IPS DF 6.9 (cell line): ENCODE results near the gene NEDD4L.

Source experiments
- DNase-seq: peaks from one replicate; pipeline ENCODE4 v3.0.0-alpha.2; 2013; ENCODE audit warnings: low read depth, low spot score
- H3K27ac ChIP-seq: one replicate; pipeline ENCODE4 v1.5.1; 2013; ENCODE audit warnings: low read length, control low read depth
- H3K27me3 ChIP-seq: 2 replicates; pipeline ENCODE4 v1.6.1; 2013; ENCODE audit warnings: mild to moderate bottlenecking, low read length; ENCODE audit not compliant: control insufficient read depth, insufficient read depth
- H3K36me3 ChIP-seq: 2 replicates; pipeline ENCODE4 v1.6.1; 2013; ENCODE audit warnings: low read length; ENCODE audit not compliant: control insufficient read depth, insufficient read depth
- H3K4me1 ChIP-seq: 2 replicates; pipeline ENCODE4 v1.6.1; 2013; ENCODE audit warnings: low read length; ENCODE audit not compliant: control insufficient read depth, insufficient read depth
- H3K4me3 ChIP-seq: 2 replicates; pipeline ENCODE4 v1.5.1; 2013; ENCODE audit warnings: mild to moderate bottlenecking, low read length
- H3K9me3 ChIP-seq: 2 replicates; pipeline ENCODE4 v1.6.1; 2013; ENCODE audit warnings: low read length, inconsistent platforms; ENCODE audit not compliant: control insufficient read depth, insufficient read depth
- WGBS: extraction: QIAGEN DNeasy Blood & Tissue Kit; methylation state at CpG from one replicate; pipeline ENCODE4 v1.1.7; 2013; ENCODE audit warnings: mixed read lengths, missing lambda C conversion rate; ENCODE audit not compliant: insufficient read length, insufficient coverage; 5-methylcytosine and 5-hydroxymethylcytosine counted together

NEDD4L gene

GRCh38 chr18:58093311-58093803 is 49.3 kb downstream of the NEDD4L start:
- Histone ChIP-seq H3K27ac (no peak overlapping the region), H3K9me3 (no peaks in the 10 kb centered on the region), H3K27me3 (no peaks in the 10 kb centered on the region), H3K4me3 (no peak overlapping the region), H3K4me1 (peaks cover 11% of the 10 kb centered on the region), H3K36me3 (no peaks in the 10 kb centered on the region; the same call in 1 of the 2 replicates)
- WGBS, result no CpG with 5 or more reads among the region's 7 CpGs
- DNase-seq, result no peak

DNA sequence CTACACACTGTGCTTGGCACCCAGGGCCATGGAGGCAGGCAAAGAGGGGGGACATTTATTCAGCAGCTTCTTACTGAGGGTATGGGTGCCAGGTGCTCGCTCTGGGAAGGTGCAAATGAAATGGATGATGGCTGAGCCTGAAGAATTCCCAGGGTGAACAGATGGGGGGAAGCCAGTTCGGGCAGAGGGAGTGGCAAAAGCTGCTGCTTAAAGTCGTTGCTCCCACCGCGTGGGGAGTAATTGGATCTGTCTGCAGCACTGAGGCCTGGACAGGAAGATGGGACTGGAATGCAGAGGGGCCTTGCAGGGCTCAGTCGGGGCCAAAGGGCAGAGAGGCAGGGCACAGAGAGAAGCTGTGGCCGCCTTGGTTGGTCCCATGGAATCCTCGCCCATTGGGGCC is 51.2 kb downstream of the NEDD4L start:
- no CpG with 5 or more reads among the region's 8 CpGs for WGBS
- Histone ChIP-seq H3K4me1 (peaks cover 9% of the 10 kb centered on the region), H3K36me3 (no peaks in the 10 kb centered on the region; the same call in 1 of the 2 replicates), H3K4me3 (no peak overlapping the region), H3K9me3 (no peaks in the 10 kb centered on the region), H3K27ac (no peak overlapping the region), H3K27me3 (no peaks in the 10 kb centered on the region)
- no peak for DNase-seq

- H3K36me3 ChIP-seq, result no peaks in the 10 kb centered on the region; the same call in 1 of the 2 replicates
- peaks cover 9% of the 10 kb centered on the region for H3K4me1 ChIP-seq
- H3K9me3 ChIP-seq, result no peaks in the 10 kb centered on the region
- no peak for DNase-seq
- no peaks in the 10 kb centered on the region for H3K27me3 ChIP-seq
- no CpG with 5 or more reads among the region's 2 CpGs for WGBS
- H3K4me3 ChIP-seq, result no peak overlapping the region
- H3K27ac ChIP-seq, result no peak overlapping the region
These were observed 51.6 kb downstream of the NEDD4L start for GRCh38 chr18:58095655-58096054.

DNA sequence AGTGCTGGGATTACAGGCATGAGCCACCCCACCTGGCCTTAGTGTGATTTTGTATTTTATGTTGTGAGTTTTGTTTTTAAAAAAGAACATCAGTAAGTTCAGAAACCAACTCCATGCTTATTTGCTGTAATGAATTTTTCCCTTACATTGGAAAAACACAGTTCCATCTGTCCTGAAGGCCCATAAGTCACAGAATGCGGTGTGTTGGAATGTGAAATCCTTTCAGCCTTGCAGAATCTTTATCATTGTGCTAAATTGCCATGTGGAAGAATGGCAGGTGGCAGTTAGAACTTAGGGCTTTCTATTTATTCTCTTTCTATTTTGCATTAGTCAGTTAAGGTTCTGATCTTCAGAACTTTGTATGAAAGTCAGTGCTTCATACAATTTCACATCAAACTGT is 52.6 kb downstream of the NEDD4L start:
- DNase-seq, result no peak
- H3K27ac ChIP-seq, result no peak overlapping the region
- H3K27me3 ChIP-seq, result no peaks in the 10 kb centered on the region
- H3K4me3 ChIP-seq, result no peak overlapping the region
- WGBS, result no CpG with 5 or more reads among the region's 1 CpG
- H3K9me3 ChIP-seq, result no peaks in the 10 kb centered on the region
- H3K4me1 ChIP-seq, result peaks cover 11% of the 10 kb centered on the region
- H3K36me3 ChIP-seq, result no peaks in the 10 kb centered on the region; the same call in 1 of the 2 replicates

- no peak overlapping the region for H3K27ac ChIP-seq
- no peaks in the 10 kb centered on the region for H3K27me3 ChIP-seq
- H3K9me3 ChIP-seq, result no peaks in the 10 kb centered on the region
- no peaks in the 10 kb centered on the region; the same call in 1 of the 2 replicates for H3K36me3 ChIP-seq
- no peak for DNase-seq
- H3K4me1 ChIP-seq, result peaks cover 10% of the 10 kb centered on the region
- no peak overlapping the region for H3K4me3 ChIP-seq
- WGBS, result no CpG with 5 or more reads among the region's 8 CpGs
These were observed 53.3 kb downstream of the NEDD4L start for GRCh38 chr18:58097121-58097906.

GRCh38 chr18:58097907-58098166 is 53.8 kb downstream of the NEDD4L start:
- no peak for DNase-seq
- H3K27me3 ChIP-seq, result no peaks in the 10 kb centered on the region
- H3K4me1 ChIP-seq, result peaks cover 9% of the 10 kb centered on the region
- H3K36me3 ChIP-seq, result no peaks in the 10 kb centered on the region; the same call in 1 of the 2 replicates
- no peak overlapping the region for H3K27ac ChIP-seq
- no CpG with 5 or more reads among the region's 5 CpGs for WGBS
- no peak overlapping the region for H3K4me3 ChIP-seq
- no peaks in the 10 kb centered on the region for H3K9me3 ChIP-seq

DNA sequence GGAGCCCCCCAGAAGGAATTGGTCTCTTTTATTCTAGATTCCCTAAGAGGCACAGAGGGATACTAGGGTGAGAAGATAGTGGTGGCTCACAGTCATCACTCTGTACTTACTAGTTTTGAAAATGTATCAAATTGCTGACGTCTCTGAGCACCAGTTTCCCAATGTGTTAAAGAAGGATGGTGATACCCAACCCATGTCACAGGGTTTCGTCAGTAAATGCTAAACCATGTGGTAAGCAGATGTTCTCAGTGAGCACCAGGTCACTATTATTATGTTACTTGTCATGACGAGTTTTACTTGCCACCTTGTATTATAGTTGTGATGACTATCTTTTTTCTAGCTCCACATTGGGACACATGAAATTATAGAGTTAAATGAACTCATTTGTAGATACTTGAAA is 54.7 kb downstream of the NEDD4L start:
- DNase-seq, result no peak
- H3K27me3 ChIP-seq, result no peaks in the 10 kb centered on the region
- H3K9me3 ChIP-seq, result no peaks in the 10 kb centered on the region
- WGBS, result no CpG with 5 or more reads among the region's 3 CpGs
- no peak overlapping the region for H3K27ac ChIP-seq
- H3K4me1 ChIP-seq, result peaks cover 8% of the 10 kb centered on the region
- H3K4me3 ChIP-seq, result no peak overlapping the region
- H3K36me3 ChIP-seq, result no peaks in the 10 kb centered on the region; the same call in 1 of the 2 replicates

GRCh38 chr18:58100154-58100553 is 56.1 kb downstream of the NEDD4L start:
- no peak for DNase-seq
- Histone ChIP-seq H3K4me3 (no peak overlapping the region), H3K27me3 (no peaks in the 10 kb centered on the region), H3K9me3 (no peaks in the 10 kb centered on the region), H3K4me1 (peaks cover 7% of the 10 kb centered on the region; the same call in 1 of the 2 replicates), H3K36me3 (no peaks in the 10 kb centered on the region; the same call in 1 of the 2 replicates), H3K27ac (no peak overlapping the region)
- no CpG with 5 or more reads among the region's 3 CpGs for WGBS

DNA sequence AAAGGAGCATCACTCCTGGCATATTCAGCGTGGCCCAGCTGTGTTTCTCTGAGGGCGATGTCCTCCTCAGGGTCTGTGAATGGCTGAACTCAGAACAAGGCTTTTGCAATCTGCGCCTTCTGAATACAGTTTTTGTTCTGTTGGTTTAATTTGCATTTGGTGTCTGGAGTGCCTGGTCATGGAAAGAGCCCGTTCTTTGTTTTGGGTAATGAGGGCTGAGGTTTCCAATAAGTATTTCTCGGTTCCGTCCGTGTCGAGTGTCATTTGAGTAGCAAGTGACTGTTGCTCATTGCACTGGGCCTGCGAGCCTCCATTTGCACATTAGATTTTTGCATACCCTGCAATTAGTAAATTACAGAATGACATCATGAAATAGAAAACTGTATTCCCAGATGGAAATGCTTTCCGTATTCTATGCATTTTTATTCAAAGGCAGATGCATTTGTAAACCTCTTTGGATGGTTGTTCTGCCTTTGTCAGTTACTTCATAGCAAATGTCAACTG is 57.3 kb downstream of the NEDD4L start:
- DNase-seq, result no peak
- no peaks in the 10 kb centered on the region for H3K9me3 ChIP-seq
- H3K4me3 ChIP-seq, result no peak overlapping the region
- no CpG with 5 or more reads among the region's 10 CpGs for WGBS
- H3K4me1 ChIP-seq, result peaks cover 10% of the 10 kb centered on the region
- H3K27me3 ChIP-seq, result no peaks in the 10 kb centered on the region
- H3K27ac ChIP-seq, result no peak overlapping the region
- H3K36me3 ChIP-seq, result no peaks in the 10 kb centered on the region; the same call in 1 of the 2 replicates

DNA sequence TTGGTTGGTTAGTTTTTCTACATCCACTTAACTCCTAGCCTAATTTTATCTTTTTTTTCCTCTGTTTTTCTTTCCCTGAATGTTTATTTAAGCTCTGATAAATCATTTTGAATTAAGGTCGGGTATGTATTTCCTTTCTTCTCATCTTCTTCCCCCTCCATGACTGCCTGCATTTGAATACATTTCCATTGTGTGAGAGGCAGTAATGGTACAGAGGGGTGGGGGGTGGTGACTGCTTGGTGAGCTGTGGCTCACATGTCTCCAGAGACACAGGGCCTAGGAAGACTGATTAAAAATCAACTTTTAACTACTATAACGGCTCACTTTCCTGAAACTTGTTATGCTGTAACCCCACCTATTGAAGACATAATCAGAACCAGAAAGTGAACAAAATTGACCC is 58.0 kb downstream of the NEDD4L start:
- H3K9me3 ChIP-seq, result no peaks in the 10 kb centered on the region
- H3K4me1 ChIP-seq, result peaks cover 10% of the 10 kb centered on the region
- H3K27me3 ChIP-seq, result no peaks in the 10 kb centered on the region
- H3K36me3 ChIP-seq, result no peaks in the 10 kb centered on the region; the same call in 1 of the 2 replicates
- DNase-seq, result no peak
- H3K27ac ChIP-seq, result no peak overlapping the region
- no peak overlapping the region for H3K4me3 ChIP-seq
- WGBS, result no CpG with 5 or more reads among the region's 2 CpGs

DNA sequence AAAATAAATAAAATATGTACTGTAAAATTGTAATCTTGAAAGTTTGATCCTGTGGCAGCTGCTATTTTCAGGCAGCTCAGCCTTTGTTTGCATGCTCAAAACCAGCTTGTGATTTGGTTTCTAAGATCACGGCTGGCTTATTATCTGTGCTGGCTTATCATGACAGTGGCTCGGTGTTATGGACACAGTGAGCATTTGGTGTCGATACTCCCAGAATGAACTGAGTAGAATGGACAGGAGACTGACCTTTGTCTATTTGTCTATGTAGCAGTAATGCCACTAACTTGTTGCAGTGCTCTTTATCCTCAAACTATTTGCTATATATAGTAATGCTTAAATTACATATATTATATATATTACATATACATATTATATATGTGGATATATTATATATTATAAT is 58.8 kb downstream of the NEDD4L start:
- Histone ChIP-seq H3K9me3 (no peaks in the 10 kb centered on the region), H3K36me3 (no peaks in the 10 kb centered on the region), H3K27me3 (no peaks in the 10 kb centered on the region), H3K27ac (no peak overlapping the region), H3K4me1 (peaks cover 9% of the 10 kb centered on the region), H3K4me3 (no peak overlapping the region)
- DNase-seq, result no peak
- no CpG with 5 or more reads among the region's 3 CpGs for WGBS
